Heart left ventricle (tissue), 16 donors: ENCODE measurements around the gene HOXC10. TPM values are rescaled to one million over a fixed set of nuclear protein-coding genes. Genes with fewer than 3 reads are reported as not detected.

Experiments
- ATAC-seq, 4 donors: fragments of 200-7000 bp; cut with Tn5 transposase; one replicate each; pipeline ENCODE4 v1.9.1; 2020 to 2022; ENCODE audit warnings: moderate library complexity in 4 of 4, mild to moderate bottlenecking in 3 of 4, moderate number of reproducible peaks in 1 of 4
- DNase-seq, 5 donors: peaks; one replicate each; pipeline ENCODE4 v3.0.0-alpha.2; 2020
- H3K27ac ChIP-seq, 12 donors: fragments of 200-600 bp; sonication (generic) in 4 of 12; one replicate each; pipeline versions ENCODE4 v1.5.0 to v1.8.0; 2016 to 2022; ENCODE audit warnings: mild to moderate bottlenecking in 2 of 12
- H3K27me3 ChIP-seq, 9 donors: fragments of 200-600 bp; sonication (generic) in 2 of 9; one replicate each; pipeline versions ENCODE4 v1.5.1 to v1.8.0; 2016 to 2022; ENCODE audit warnings: mild to moderate bottlenecking in 3 of 9
- H3K36me3 ChIP-seq, 9 donors: fragments of 200-600 bp; sonication (generic) in 2 of 9; one replicate each; pipeline versions ENCODE4 v1.5.0 to v1.8.0; 2018 to 2022; ENCODE audit warnings: mild to moderate bottlenecking in 2 of 9
- H3K4me1 ChIP-seq, 12 donors: fragments of 200-600 bp; sonication (generic) in 4 of 12; one replicate each; pipeline versions ENCODE4 v1.5.0 to v1.8.0; 2016 to 2022; ENCODE audit warnings: mild to moderate bottlenecking in 3 of 12
- H3K4me3 ChIP-seq, 12 donors: fragments of 200-600 bp; sonication (generic) in 4 of 12; one replicate each; pipeline versions ENCODE4 v1.5.0 to v1.8.0; 2017 to 2022; ENCODE audit warnings: mild to moderate bottlenecking in 9 of 12, moderate library complexity in 4 of 12
- H3K9me3 ChIP-seq, 12 donors: fragments of 200-600 bp; sonication (generic) in 4 of 12; one replicate each; pipeline versions ENCODE4 v1.5.0 to v1.8.0; 2016 to 2022; ENCODE audit warnings: mild to moderate bottlenecking in 1 of 12
- CTCF ChIP-seq, 12 donors: fragments of 200-600 bp; sonication (generic) in 4 of 12; IDR thresholded peaks; one replicate each; pipeline versions ENCODE4 v1.5.0 to v1.8.0; 2018 to 2022; ENCODE audit warnings: antibody characterized with exemption in 12 of 12, mild to moderate bottlenecking in 5 of 12
- POLR2A ChIP-seq, 2 donors: fragments of 450-650 bp; IDR thresholded peaks; one replicate each; pipeline ENCODE4 v1.6.1; 2017; ENCODE audit warnings: antibody characterized with exemption in 2 of 2, mild to moderate bottlenecking in 2 of 2, moderate library complexity in 2 of 2
- WGBS, 4 donors: extraction: QIAGEN DNeasy Blood & Tissue Kit in 2 of 4; methylation state at CpG; one replicate each; pipeline versions ENCODE4 v1.1.5 to v1.1.7; 2013 to 2018; 5-methylcytosine and 5-hydroxymethylcytosine counted together
- intact Hi-C, 10 donors: fragments of 100-400 bp; cut with DNase I; formaldehyde crosslinking; loops; one replicate each; pipeline versions ENCODE4 v1.11.1 to v1.14.2; 2022
- polyA plus RNA-seq, 2 donors: library from polyadenylated mRNA; stranded (reverse); fragments of 200-250 nt; gene quantifications; one replicate each; pipeline ENCODE4 v1.2.3, GENCODE V29; 2013
- total RNA-seq, 9 donors: library from RNA; depleted of rRNA in 2 of 9; stranded (reverse); fragments of >200 nt in 2 of 9; fragmentation: NEBNext Ultra II Directional in 3 of 9; extraction: Animal tissue kit (Norgen Biotek cat#: 25700) in 3 of 9; gene quantifications; one replicate each; pipeline versions ENCODE4 v1.1.0 to v1.2.4, GENCODE V29; 2016 to 2023
- donor health status: ischemic (EF 13 %, LVEDD 7.1; RV severe dilation, severe dysfunction).
- donor health status: healthy with polysubstance abuse.
- donor health status: DM: no; HTN: yes; CAD: no.
- donor health status: DM: no; HTN: no; CAD: no.
- donor health status: ischemic (EF 25% LVEDD 6.9; RV normal size, moderate dysfunction).
- donor health status: ischemic (EF 25% LVEDD 5.7; RV mildly dilated, moderate dysfunction).
- donor health status: healthy.
- donor health status: DM: yes; HTN: yes; CAD: no.
- donor health status: ischemic (EF 35%, LVEDD 5.7; RV mildly dilated, moderate dysfunction).
- donor health status: nonischemic (EF 11% LVEDD 7.7; RV severe dilation, severe dysfunction).
- donor health status: DM: yes; HTN: yes; CAD: no.
- donor health status: PGD.
- donor health status: ischemic (EF 29% LVEDD 5.4; RV normal size, mild dysfunction).
- donor health status: nonischemic (EF 23%, LVEDD 6.1; RV moderate dilation, normal function).

HOXC10 gene
- total and polyA plus RNA-seq, 11 donors: not detected

GRCh38 chr12:53940443-53941014 is 44.4 kb upstream of the HOXC10 start:
- Histone ChIP-seq H3K4me3 (no peak overlapping the region), H3K36me3 (no peaks in the 10 kb centered on the region), H3K27ac (no peak overlapping the region), H3K4me1 (peaks cover 0 to 21% (median 0%) of the 10 kb centered on the region in 12 donors), H3K27me3 (peaks cover 80 to 100% (median 97%) of the 10 kb centered on the region in 9 donors), H3K9me3 (no peaks in the 10 kb centered on the region)
- DNase-seq (no peak), ATAC-seq (no peak)
- WGBS, 4 donors: 6 to 9% (median 7%) methylated on average over 9 of the region's 9 CpGs
- TF ChIP-seq POLR2A (IDR thresholded peaks at IDR 0.05) (no peak), CTCF (IDR thresholded peaks at IDR 0.05) (no peak)
- intact Hi-C loops: no loop called here

GRCh38 chr12:53941187-53941586 is 43.8 kb upstream of the HOXC10 start:
- DNase-seq: no peak
- Histone ChIP-seq H3K36me3 (no peaks in the 10 kb centered on the region), H3K4me1 (peaks cover 0 to 15% (median 0%) of the 10 kb centered on the region in 12 donors), H3K4me3 (no peak overlapping the region), H3K27ac (no peak overlapping the region), H3K27me3 (peaks cover 80 to 100% (median 97%) of the 10 kb centered on the region in 9 donors), H3K9me3 (no peaks in the 10 kb centered on the region)
- intact Hi-C loops: no loop called here
- no peak for ATAC-seq
- TF ChIP-seq CTCF (IDR thresholded peaks at IDR 0.05): no peak
- no peak for TF ChIP-seq POLR2A (IDR thresholded peaks at IDR 0.05)

GRCh38 chr12:53941750-53942149 is 43.2 kb upstream of the HOXC10 start:
- WGBS, 4 donors: 14 to 20% (median 17%) methylated on average over 5 of the region's 5 CpGs
- Histone ChIP-seq H3K27ac (no peak overlapping the region), H3K4me3 (no peak overlapping the region), H3K27me3 (peaks cover 80 to 100% (median 97%) of the 10 kb centered on the region in 9 donors), H3K9me3 (no peaks in the 10 kb centered on the region), H3K36me3 (no peaks in the 10 kb centered on the region), H3K4me1 (peaks cover 0 to 15% (median 0%) of the 10 kb centered on the region in 12 donors)
- no peak for TF ChIP-seq CTCF (IDR thresholded peaks at IDR 0.05)
- no peak for TF ChIP-seq POLR2A (IDR thresholded peaks at IDR 0.05)
- intact Hi-C loops: no loop called here
- no peak for DNase-seq
- ATAC-seq: no peak

GRCh38 chr12:53942467-53942997 is 42.4 kb upstream of the HOXC10 start:
- peaks cover 76 to 100% (median 97%) of the 10 kb centered on the region in 9 donors for H3K27me3 ChIP-seq
- H3K27ac ChIP-seq: no peak overlapping the region
- WGBS, 4 donors: 4 to 19% (median 11%) methylated on average over 2 of the region's 2 CpGs
- peaks cover 0 to 15% (median 0%) of the 10 kb centered on the region in 12 donors for H3K4me1 ChIP-seq
- ATAC-seq (no peak), DNase-seq (no peak)
- no peak overlapping the region for H3K4me3 ChIP-seq
- TF ChIP-seq POLR2A (IDR thresholded peaks at IDR 0.05) (no peak), CTCF (IDR thresholded peaks at IDR 0.05) (no peak)
- no peaks in the 10 kb centered on the region for H3K36me3 ChIP-seq
- intact Hi-C loops: no loop called here
- H3K9me3 ChIP-seq: no peaks in the 10 kb centered on the region
